Neuron (in vitro differentiated cells): Measurements from ENCODE around the gene PLIN5.
A peak's percentile ranks its signal among the peaks of the same experiment; 100 is the strongest.

Experiments
- H2AFZ ChIP-seq: one replicate; pipeline ENCODE4 v1.6.1; 2013; ENCODE audit warnings: low read depth, mild to moderate bottlenecking, inconsistent platforms, low read length, moderate library complexity
- H3K27me3 ChIP-seq: one replicate; pipeline ENCODE4 v1.6.1; 2013; ENCODE audit warnings: low read length; ENCODE audit not compliant: insufficient read depth
- H3K36me3 ChIP-seq: one replicate; pipeline ENCODE4 v1.6.1; 2013; ENCODE audit warnings: low read length; ENCODE audit not compliant: insufficient read depth
- H3K4me1 ChIP-seq: one replicate; pipeline ENCODE4 v1.6.1; 2013; ENCODE audit warnings: low read length; ENCODE audit not compliant: insufficient read depth
- H3K4me3 ChIP-seq: 2 replicates; pipeline ENCODE4 v1.5.1; 2013; ENCODE audit warnings: mild to moderate bottlenecking, low read length, moderate library complexity
- H3K9me3 ChIP-seq: one replicate; pipeline ENCODE4 v1.6.1; 2013; ENCODE audit warnings: low read length

Gene PLIN5, protein sequence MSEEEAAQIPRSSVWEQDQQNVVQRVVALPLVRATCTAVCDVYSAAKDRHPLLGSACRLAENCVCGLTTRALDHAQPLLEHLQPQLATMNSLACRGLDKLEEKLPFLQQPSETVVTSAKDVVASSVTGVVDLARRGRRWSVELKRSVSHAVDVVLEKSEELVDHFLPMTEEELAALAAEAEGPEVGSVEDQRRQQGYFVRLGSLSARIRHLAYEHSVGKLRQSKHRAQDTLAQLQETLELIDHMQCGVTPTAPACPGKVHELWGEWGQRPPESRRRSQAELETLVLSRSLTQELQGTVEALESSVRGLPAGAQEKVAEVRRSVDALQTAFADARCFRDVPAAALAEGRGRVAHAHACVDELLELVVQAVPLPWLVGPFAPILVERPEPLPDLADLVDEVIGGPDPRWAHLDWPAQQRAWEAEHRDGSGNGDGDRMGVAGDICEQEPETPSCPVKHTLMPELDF

DNA sequence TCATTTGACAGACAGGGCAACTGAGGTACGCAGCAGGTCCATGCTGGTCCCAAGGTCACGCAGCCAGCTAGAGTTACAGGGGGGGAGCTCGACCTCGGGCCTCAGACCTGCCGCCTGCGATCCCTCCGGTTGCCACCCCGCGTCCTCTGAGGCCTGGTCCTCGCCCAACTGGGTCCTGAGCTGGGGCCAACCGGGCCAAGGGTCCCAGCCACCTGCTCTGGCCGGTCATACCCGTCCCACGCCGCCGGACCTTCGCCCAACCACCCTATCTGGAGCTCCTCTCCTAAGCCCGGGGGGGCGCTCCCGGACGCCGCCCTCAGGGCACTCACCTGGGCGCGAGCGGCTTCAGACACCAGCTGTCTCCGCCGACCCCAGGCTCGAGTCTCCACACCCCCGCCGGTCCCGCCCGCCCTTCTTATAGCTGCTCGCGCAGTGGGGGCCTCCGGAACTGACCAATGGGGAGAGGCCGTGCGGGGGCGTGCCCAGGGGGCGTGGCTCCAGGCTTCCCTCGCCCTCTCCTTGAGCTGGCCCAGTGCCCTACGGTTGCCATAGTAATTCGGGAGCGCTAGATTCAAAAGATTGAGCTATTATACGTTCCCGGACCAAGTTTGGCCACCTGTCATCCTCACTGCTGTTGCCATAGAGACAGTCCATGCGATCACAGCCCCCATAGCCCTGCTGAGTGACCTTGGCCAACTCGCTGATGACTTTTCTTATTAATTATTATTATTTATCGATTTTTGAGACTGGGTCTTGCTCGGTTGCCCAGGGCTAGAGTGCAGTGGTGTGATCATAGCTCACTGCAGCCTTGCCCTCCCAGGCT is at the start of gene PLIN5:
TSS of gene PLIN5 (minus strand) at position 389 of the 823 bp plus-strand sequence. CDS start 1,150 bp downstream, outside the sequence.
- Histone ChIP-seq H3K4me3 (peak within 1 kb of the TSS; percentile 33), H3K36me3 (no peaks in the 10 kb centered on the region), H3K9me3 (peaks cover 3% of the 10 kb centered on the region), H2AFZ (no peak within 1 kb of the TSS), H3K4me1 (peaks cover 9% of the 10 kb centered on the region), H3K27me3 (no peaks in the 10 kb centered on the region)

DNA sequence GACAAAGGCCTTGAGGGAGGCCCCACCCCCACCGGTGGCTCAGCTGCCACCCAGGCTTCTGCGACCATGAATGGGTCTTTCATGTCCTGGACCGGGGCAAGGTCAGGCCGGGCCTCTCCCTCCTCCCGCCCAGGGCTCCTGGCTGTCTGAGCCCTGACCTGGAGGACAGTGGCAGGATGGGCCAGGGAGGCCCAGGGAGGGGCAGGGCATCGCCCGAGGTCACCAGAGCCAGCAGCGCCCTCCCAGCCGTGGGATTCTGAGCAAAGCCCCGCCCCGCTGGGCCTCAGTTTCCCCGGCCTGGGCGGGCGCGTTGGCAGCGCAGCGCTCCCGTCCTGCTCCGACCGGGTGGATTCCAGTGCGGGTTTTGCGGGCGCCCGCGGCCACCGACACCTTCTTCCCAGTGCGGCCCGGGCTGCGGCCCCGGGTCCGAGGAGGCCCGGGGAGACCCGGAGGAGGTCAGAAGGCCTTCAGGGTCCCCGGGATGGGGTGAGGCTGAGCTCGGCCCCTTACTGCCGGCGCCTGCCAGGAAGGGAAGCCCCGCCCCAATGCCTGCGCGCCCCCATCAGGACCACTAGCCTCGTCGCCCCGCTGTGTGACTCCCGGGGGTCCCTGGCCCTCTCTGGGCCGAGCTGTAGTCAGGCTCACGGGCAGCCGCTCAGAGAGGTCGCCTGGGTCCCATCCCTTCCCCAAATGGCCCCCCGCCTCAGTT is 49.1 kb upstream of the PLIN5 start:
- Histone ChIP-seq H3K9me3 (no peaks in the 10 kb centered on the region), H2AFZ (peak overlapping the region; percentile 80), H3K4me3 (peak overlapping the region; percentile 53), H3K4me1 (peaks cover 25% of the 10 kb centered on the region), H3K36me3 (no peaks in the 10 kb centered on the region), H3K27me3 (no peaks in the 10 kb centered on the region)

DNA sequence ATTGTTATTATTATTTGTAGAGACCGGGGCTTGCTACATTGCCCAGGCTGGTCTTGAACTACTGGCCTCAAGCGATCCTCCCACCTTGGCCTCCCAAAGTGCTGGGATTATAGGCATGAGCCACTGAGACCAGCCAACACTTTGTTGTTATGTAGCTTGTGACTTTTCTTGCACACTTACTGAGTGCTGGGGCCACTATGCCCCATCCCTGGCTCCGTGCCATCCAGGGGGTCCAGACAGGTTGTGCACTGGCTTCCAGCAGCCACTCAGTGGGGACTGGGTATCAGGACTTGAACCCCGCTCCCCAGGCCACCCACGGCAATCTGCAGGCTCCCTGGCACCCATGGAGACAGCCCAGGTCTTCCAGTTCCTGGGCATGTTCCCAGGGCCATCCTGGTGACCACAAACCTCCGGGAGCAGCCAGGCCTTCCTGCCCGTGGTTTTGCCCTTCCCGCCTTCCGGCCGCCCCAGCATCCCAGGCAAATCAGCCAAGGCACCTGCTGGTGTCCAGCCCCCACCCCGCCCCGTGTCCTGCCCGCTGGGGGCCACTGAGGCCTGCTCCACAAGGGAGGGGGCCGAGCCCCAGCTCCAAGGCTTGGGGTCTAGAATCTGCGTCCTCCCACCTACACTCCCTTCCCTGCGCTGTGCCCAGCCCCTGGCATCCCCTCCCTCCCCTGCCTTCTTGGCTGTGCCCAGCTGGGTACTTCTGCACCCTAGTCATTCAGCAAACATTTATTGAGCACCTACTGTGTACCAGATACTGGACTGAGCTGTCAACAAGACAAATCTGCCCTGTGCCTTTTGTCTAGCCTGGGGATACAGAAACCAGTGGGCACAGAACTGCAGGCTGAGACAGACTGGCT is 48.2 kb upstream of the PLIN5 start:
- H3K4me1 ChIP-seq = peaks cover 22% of the 10 kb centered on the region
- no peak overlapping the region for H3K4me3 ChIP-seq
- H3K27me3 ChIP-seq = no peaks in the 10 kb centered on the region
- no peaks in the 10 kb centered on the region for H3K9me3 ChIP-seq
- no peaks in the 10 kb centered on the region for H3K36me3 ChIP-seq
- no peak overlapping the region for H2AFZ ChIP-seq

DNA sequence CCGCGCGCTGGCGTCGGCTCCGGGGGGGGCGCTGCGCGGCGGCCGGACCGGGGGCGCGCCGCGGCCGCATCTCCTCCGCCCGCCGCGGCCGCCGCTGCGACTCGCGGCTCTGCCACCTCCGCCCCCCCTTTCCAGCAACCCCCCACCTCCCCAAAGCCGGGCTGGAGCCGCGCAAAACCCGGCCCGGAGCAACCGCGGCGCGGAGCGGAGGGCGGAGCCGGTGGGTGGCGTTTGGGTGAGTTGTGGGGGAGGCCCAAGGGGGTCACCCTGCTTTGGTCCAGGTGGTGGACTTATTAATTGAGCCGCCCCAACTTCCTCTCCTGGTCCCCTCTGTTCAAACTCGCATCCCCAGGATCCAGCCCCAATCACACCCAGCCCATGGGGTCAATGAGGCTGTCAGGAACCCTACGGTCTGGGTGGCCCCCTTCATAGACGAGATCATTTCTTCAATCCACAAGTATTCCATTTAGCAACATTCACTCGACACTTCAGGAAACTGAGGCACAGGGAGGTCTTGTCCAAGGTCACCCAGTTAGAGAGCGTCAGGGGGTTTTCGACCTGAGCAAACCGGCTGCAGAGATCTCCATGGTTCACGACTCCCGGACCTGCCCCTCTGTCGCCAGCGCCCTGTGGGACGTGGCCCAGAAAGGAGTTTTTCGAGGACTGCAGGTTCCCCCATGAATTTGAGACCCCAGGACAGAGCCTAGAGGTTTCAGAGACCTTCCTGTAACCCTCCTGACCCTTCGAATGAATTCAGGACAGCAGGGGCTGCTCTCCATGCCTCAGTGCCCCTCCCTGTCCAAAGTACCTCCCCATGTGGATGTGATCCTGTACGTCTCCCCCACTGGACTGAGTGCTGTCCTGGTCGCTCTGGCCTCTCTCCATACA is 46.9 kb upstream of the PLIN5 start:
- H3K27me3 ChIP-seq = no peaks in the 10 kb centered on the region
- H3K36me3 ChIP-seq = no peaks in the 10 kb centered on the region
- H2AFZ ChIP-seq = no peak overlapping the region
- H3K9me3 ChIP-seq = no peaks in the 10 kb centered on the region
- peak overlapping the region; percentile 76 for H3K4me3 ChIP-seq
- H3K4me1 ChIP-seq = peaks cover 20% of the 10 kb centered on the region

DNA sequence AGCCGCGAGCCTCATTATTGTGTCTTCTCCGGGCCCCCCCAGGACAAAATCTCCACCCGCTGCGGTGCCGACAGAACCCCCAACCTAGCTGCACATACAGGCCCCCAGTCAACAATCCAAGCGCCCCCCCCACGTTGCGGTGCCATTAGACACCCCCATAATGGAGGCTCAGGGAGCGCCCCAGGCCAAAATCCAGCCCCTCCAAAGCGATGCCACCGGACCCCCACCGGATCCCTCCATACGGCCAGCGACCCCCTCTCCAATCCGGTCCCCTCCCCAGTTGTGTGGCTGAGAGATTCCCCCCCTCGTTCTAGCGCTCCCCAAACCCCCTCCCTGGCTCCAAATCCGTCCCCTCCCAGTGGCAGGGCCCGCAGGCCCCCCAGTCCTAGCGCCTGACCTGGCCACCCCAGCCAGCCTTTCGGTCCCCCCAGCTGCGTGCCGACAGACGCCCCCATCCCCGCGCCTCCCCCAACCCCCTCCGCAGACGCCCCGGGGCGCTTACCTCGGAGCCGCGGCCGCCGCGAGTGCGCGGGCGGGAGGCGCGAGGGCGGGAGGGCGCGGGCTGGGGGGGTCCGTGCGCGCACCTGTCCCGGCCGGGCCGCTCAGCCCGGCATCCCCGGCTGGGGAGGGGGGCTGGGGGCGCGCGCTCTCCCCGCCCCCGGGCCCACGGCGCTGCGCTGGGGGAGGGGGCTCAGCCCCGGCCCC is 46.1 kb upstream of the PLIN5 start:
- Histone ChIP-seq H3K4me3 (peak overlapping the region; percentile 76), H3K27me3 (no peaks in the 10 kb centered on the region), H3K9me3 (no peaks in the 10 kb centered on the region), H3K4me1 (peaks cover 18% of the 10 kb centered on the region), H3K36me3 (no peaks in the 10 kb centered on the region), H2AFZ (no peak overlapping the region)

DNA sequence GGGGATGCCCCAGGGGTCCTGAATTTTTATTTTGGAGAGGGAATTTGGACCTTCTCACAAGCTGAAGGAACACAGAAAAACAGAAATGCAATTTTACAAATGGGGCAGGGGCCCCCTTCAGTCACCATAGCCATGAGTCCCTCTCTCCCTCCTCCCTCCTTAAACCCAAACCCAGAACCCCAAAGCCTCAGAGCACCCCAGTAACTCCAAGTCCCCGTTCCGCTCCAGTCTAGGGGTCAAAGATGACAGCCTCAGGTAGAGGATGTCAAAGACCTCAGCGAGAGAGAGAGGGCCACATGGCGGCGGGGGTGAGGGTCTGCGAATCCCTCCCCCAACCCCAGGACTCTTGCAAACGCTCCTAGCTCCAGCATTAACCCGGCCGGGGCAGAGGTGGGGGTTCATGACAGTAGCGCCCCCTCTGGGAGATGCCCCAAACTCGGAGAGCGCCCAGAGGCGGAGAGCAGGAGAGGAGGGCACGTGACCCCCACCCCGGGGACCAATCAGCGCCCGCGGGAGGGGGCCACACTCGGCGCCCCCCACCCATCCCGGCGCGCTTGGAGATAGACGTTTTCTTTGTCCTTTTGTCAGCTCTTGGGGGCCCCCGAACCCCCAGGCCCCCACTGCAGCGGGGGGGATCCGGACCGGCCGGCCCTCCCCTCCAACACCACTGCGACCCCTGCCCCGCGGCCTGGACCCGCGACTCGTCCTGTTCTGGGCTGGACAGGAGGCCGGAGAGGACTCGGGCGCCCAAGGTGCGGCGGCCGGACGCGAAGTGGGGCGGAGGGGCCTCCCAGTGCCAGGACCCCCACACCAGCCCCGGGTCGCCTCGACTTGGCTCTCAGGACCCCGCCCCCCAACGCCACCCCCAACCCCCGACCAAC is 45.2 kb upstream of the PLIN5 start:
- no peaks in the 10 kb centered on the region for H3K9me3 ChIP-seq

DNA sequence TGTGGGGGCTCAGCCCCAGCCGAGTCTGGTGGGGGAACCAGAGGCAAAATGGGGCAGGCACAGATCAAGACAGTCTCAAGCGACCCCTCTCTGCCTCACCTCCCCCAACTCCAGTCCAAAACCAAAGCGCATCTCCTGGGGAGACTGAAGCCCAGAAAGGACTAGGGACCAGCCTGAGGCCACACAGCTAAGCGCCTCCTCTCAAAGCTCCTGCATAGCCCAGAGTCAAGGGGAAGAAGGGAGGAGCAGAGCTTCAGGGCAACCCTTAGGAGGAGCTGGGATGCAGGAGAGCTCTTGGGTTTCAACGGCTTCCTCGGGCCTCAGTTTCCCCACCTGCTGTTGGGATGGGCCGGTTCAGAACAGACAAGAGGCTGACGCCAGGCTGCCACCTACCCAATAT is 44.4 kb upstream of the PLIN5 start:
- Histone ChIP-seq H3K27me3 (no peaks in the 10 kb centered on the region), H3K36me3 (no peaks in the 10 kb centered on the region), H2AFZ (no peak overlapping the region), H3K4me1 (peaks cover 21% of the 10 kb centered on the region), H3K4me3 (no peak overlapping the region), H3K9me3 (no peaks in the 10 kb centered on the region)

More for the DNA sequence above, 45.2 kb upstream of the PLIN5 start:
- peaks cover 24% of the 10 kb centered on the region for H3K4me1 ChIP-seq
- no peak overlapping the region for H2AFZ ChIP-seq
- no peaks in the 10 kb centered on the region for H3K36me3 ChIP-seq
- no peaks in the 10 kb centered on the region for H3K27me3 ChIP-seq
- peak overlapping the region; percentile 76 for H3K4me3 ChIP-seq

DNA sequence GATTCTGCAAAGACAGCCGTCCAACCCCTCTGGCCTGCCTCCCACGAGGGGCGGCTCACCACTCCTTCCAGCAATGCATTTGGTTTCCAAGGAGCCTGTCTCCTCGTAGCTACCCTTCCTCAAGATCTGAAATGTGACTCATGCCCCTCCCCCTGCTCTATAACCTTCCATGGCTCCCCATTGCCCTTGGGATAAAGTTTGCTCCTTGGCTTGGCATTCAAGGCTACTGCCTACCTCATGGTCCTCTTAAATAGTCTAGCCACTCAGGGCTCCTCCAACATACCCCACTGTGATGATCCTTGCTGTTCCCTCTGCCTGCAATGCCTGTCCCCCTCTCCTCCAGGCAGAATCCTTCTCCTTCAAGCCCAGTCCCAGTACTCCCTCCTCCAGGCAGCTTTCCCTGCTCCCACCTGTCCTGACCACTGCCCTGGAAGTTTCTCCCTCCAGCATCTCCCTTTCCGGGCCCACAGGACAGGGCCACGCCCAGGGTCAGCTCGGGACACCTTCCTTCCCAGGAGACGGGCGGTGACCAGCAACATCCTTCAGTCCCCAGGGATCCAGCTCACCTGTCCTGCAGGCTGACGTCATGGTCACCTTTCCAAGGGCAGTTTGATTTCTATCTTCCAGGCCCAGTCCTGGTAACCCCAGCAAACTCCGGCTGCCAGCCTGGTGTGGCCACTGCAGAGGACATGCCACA is 43.7 kb upstream of the PLIN5 start:
- Histone ChIP-seq H3K36me3 (no peaks in the 10 kb centered on the region), H3K9me3 (no peaks in the 10 kb centered on the region), H2AFZ (no peak overlapping the region), H3K4me3 (no peak overlapping the region), H3K4me1 (peaks cover 16% of the 10 kb centered on the region), H3K27me3 (no peaks in the 10 kb centered on the region)

DNA sequence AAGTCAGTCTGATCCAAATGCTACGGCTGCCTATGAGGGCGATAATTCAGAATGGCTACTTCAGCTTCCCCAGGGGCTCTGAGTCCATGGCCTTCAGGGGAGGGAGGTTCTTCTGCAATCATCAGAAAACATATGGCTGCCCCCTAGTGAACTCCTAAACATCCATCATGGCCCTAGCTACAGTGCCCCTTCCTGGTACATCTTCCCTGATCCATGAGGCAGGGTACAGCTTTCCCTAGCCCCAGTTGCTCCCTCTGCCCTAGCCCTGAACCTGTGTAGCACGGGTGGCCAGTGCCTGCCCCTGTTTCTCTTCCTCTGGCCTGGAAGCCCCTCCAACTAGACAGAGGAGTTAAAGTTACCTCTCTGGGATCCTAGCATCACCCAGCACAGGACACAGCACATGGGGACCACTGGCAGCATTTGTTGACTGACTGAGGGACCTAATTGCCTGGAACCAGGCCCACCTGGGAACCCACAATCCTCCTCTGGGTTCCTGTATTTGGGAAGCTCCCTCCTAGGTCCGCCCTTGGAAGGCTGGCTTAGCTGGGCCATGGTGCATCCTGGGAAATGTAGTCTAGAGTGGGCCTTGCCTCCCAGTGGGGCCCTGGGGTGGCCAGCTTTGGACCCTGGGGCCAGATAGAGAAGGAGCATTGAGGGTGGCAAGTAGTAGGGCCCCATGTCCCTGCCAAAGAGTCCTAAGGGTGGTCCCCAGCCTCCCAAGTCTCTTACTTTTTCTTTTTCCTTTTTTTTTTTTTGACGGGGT is 42.2 kb upstream of the PLIN5 start:
- Histone ChIP-seq H2AFZ (no peak overlapping the region), H3K27me3 (no peaks in the 10 kb centered on the region), H3K36me3 (no peaks in the 10 kb centered on the region), H3K4me3 (no peak overlapping the region), H3K9me3 (no peaks in the 10 kb centered on the region), H3K4me1 (peaks cover 15% of the 10 kb centered on the region)
